Fibroblast of lung (primary cell): ENCODE measurements around the gene FAS. TPM values are rescaled to one million over a fixed set of nuclear protein-coding genes. Genes with fewer than 3 reads are reported as not detected.

Experiments
- DNase-seq, 2 donors: peaks; one replicate each; pipeline versions ENCODE4 v3.0.0 to v3.0.0-alpha.2; 2010; ENCODE audit warnings: low read depth in 2 of 2
- H2AFZ ChIP-seq: 2 replicates; pipeline ENCODE4 v1.5.1; 2012; ENCODE audit warnings: low read length, control low read depth, inconsistent platforms
- H3K27ac ChIP-seq: 2 replicates; pipeline ENCODE4 v1.5.1; 2011; ENCODE audit warnings: low read length, control low read depth; ENCODE audit not compliant: insufficient read depth
- H3K27me3 ChIP-seq: 2 replicates; pipeline ENCODE4 v1.5.1; 2011; ENCODE audit warnings: mild to moderate bottlenecking, low read length; ENCODE audit not compliant: control insufficient read depth, insufficient read depth
- H3K36me3 ChIP-seq: 2 replicates; pipeline ENCODE4 v1.5.1; 2011; ENCODE audit warnings: low read length; ENCODE audit not compliant: control insufficient read depth, insufficient read depth
- H3K4me1 ChIP-seq: 2 replicates; pipeline ENCODE4 v1.5.1; 2011; ENCODE audit warnings: low read length; ENCODE audit not compliant: control insufficient read depth, insufficient read depth; ENCODE audit errors: extremely low read depth
- H3K4me2 ChIP-seq: 2 replicates; pipeline ENCODE4 v1.5.1; 2011; ENCODE audit warnings: low read length, control low read depth; ENCODE audit not compliant: insufficient read depth; ENCODE audit errors: extremely low read depth
- H3K4me3 ChIP-seq, 4 experiments: fragments of 200-600 bp in 1 of 4; sonication (generic) in 1 of 4; replicated peaks in 1 of 4; 2 replicates each; pipeline ENCODE4 v1.5.1; 2011 to 2016; ENCODE audit warnings: low read length in 4 of 4, low read depth in 3 of 4, mild to moderate bottlenecking in 3 of 4, control low read depth in 2 of 4, inconsistent platforms in 1 of 4, mixed read lengths in 1 of 4; ENCODE audit not compliant: insufficient read depth in 1 of 4; ENCODE audit errors: control extremely low read depth in 1 of 4
- H3K79me2 ChIP-seq: 2 replicates; pipeline ENCODE4 v1.5.1; 2012; ENCODE audit warnings: mild to moderate bottlenecking, low read length, inconsistent platforms; ENCODE audit not compliant: control insufficient read depth, insufficient read depth
- H3K9ac ChIP-seq: 2 replicates; pipeline ENCODE4 v1.5.1; 2011; ENCODE audit warnings: mild to moderate bottlenecking, low read length, control low read depth; ENCODE audit not compliant: insufficient read depth
- H3K9me3 ChIP-seq: 2 replicates; pipeline ENCODE4 v1.5.1; 2012; ENCODE audit warnings: low read depth, low read length; ENCODE audit not compliant: control insufficient read depth, insufficient read depth
- H4K20me1 ChIP-seq: 2 replicates; pipeline ENCODE4 v1.5.1; 2011; ENCODE audit warnings: low read length; ENCODE audit not compliant: control insufficient read depth, insufficient read depth; ENCODE audit errors: extremely low read depth
- CTCF ChIP-seq, 2 donors: IDR thresholded peaks in 1 of 2; conservative IDR thresholded peaks in 1 of 2; 1 replicate in 1 of 2; 2 replicates in 1 of 2; pipeline ENCODE4 v1.5.1; 2011 to 2012; ENCODE audit warnings: low read length in 2 of 2, control low read depth in 1 of 2, inconsistent platforms in 1 of 2, low read depth in 1 of 2, mild to moderate bottlenecking in 1 of 2
- EZH2 ChIP-seq: IDR thresholded peaks from 2 replicates; pipeline ENCODE4 v1.5.1; 2012; ENCODE audit warnings: low read length, control low read depth, mild to moderate bottlenecking; ENCODE audit errors: missing control alignments
- polyA plus RNA-seq, 2 donors: library from polyadenylated mRNA; depleted of rRNA in 1 of 2; stranded (reverse) in 1 of 2; unstranded in 1 of 2; fragments of >200 nt; gene quantifications; 2 replicates each; pipeline ENCODE4 v1.2.1, GENCODE V29; 2011 to 2012; ENCODE audit warnings: missing spikeins in 1 of 2
- total RNA-seq: library from RNA; depleted of rRNA; stranded (reverse); fragments of >200 nt; gene quantifications from 2 replicates; pipeline ENCODE4 v1.2.1, GENCODE V29; 2014

FAS gene
- total and polyA plus RNA-seq, 2 donors (not counting 1 experiment from before 2014, with no cell fraction given): 77.8 to 124 TPM

DNA sequence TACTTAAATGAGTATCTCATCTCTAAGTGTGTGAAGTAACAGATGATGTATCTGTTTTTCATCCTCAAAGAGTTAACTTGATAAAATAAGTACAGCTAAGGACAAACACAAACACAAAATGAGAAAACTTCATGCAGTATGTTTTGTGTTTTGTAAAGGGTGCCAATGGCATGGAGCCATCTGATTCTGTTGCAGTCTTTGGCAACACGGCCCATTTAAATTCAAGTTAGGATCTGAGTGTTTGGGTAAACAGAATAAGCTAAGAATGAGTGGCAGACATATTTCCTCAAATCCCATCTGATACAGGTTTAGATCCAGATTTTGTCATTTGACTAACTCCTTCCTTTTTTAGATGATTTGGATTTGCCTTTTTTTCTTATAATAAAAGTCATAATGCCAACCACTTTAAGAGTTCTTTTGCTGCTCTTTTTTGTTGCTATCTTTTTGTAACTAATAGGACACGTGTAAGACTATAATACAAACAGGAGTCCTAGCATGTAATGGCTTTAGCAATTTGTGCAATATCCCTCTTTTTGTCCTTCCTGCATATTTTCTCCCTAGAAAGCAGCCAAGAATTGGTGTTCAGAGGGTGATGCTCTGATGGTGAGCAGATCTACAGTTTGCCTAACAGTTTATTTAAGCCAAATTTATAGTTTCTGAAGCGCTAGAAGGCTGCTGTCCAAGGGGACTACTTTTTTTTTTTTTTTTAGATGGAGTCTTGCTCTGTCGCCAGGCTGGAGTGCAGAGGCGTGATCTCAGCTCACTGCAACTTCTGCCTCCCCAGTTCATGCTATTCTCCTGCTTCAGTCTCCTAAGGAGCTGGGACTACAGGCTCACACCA, 19.2 kb upstream of the FAS start:
- H3K27me3 ChIP-seq: no peaks in the 10 kb centered on the region
- no peak overlapping the region for H3K27ac ChIP-seq
- DNase-seq: peak in 1 of 2 donors; percentile 72
- H3K9ac ChIP-seq: no peak overlapping the region
- H3K4me1 ChIP-seq: peaks cover 7% of the 10 kb centered on the region
- H2AFZ ChIP-seq: no peak overlapping the region
- no peaks in the 10 kb centered on the region for H4K20me1 ChIP-seq
- H3K4me3 ChIP-seq: no peak overlapping the region
- H3K4me2 ChIP-seq: peak overlapping the region; percentile 44
- peaks cover 3% of the 10 kb centered on the region for H3K79me2 ChIP-seq
- H3K36me3 ChIP-seq: no peaks in the 10 kb centered on the region
- no peak for TF ChIP-seq EZH2
- TF ChIP-seq CTCF (conservative IDR thresholded peaks at IDR 0.05 in 1 of 2, IDR thresholded peaks at IDR 0.05 in 1 of 2; ENCODE audit: low read depth in 1 of 2, low read length in 2 of 2): no peak
- no peaks in the 10 kb centered on the region for H3K9me3 ChIP-seq

DNA sequence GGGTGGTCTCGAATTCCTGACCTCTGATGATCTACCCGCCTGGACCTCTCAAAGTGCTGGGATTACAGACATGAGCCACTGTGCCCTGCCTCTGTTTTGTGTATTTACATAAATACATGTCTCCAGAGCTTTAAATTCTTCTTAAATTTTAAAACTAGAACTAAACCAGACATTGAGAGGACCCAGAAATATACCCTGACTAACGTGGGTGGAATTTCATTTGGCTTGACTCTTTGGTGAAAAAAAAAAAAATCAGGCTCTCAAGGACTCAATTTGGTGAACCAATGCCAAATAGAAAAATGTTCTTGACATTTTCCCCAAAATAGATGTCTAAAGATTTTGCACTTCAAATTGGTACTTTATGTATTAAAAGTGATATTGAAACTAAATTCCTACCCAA, 16.6 kb upstream of the FAS start:
- TF ChIP-seq CTCF (conservative IDR thresholded peaks at IDR 0.05 in 1 of 2, IDR thresholded peaks at IDR 0.05 in 1 of 2; ENCODE audit: low read depth in 1 of 2, low read length in 2 of 2): no peak
- no peak for TF ChIP-seq EZH2
- Histone ChIP-seq H3K9me3 (no peaks in the 10 kb centered on the region), H3K4me3 (no peak overlapping the region), H3K79me2 (peaks cover 5% of the 10 kb centered on the region), H4K20me1 (no peaks in the 10 kb centered on the region), H3K9ac (no peak overlapping the region), H2AFZ (no peak overlapping the region), H3K27me3 (no peaks in the 10 kb centered on the region), H3K4me2 (peak overlapping the region; percentile 94), H3K27ac (no peak overlapping the region), H3K4me1 (peaks cover 7% of the 10 kb centered on the region), H3K36me3 (no peaks in the 10 kb centered on the region)
- DNase-seq: peak; percentile 50 to 64

- H3K9me3 ChIP-seq: no peaks in the 10 kb centered on the region
- H4K20me1 ChIP-seq: no peaks in the 10 kb centered on the region
- H3K9ac ChIP-seq: no peak overlapping the region
- no peaks in the 10 kb centered on the region for H3K27me3 ChIP-seq
- peaks cover 11% of the 10 kb centered on the region for H3K4me1 ChIP-seq
- H3K27ac ChIP-seq: peak overlapping the region; percentile 57
- no peak for TF ChIP-seq CTCF (conservative IDR thresholded peaks at IDR 0.05 in 1 of 2, IDR thresholded peaks at IDR 0.05 in 1 of 2; ENCODE audit: low read depth in 1 of 2, low read length in 2 of 2)
- peak in 1 of 2 donors; percentile 60 for DNase-seq
- H3K4me3 ChIP-seq: peak overlapping the region; percentile 41 to 77 (median 53)
- peak overlapping the region; percentile 94 for H3K4me2 ChIP-seq
- no peaks in the 10 kb centered on the region for H3K36me3 ChIP-seq
- peaks cover 5% of the 10 kb centered on the region for H3K79me2 ChIP-seq
- peak overlapping the region; percentile 14 for H2AFZ ChIP-seq
Measured at GRCh38 chr10:88974446-88975376, 15.9 kb upstream of the FAS start.
